Astrocyte of the hippocampus (primary cell): Measurements from ENCODE around the gene ZFAND3.
A peak's percentile ranks its signal among the peaks of the same experiment; 100 is the strongest.
"Not testable (repeated sequence)": the region's sequence is repeated elsewhere in the genome, so short reads cannot be mapped to it uniquely, and the experiment has no call there.

Source experiments
- DNase-seq: peaks from one replicate; pipeline ENCODE4 v3.0.0; 2011; ENCODE audit warnings: low read depth, low spot score

The ZFAND3 gene

DNA sequence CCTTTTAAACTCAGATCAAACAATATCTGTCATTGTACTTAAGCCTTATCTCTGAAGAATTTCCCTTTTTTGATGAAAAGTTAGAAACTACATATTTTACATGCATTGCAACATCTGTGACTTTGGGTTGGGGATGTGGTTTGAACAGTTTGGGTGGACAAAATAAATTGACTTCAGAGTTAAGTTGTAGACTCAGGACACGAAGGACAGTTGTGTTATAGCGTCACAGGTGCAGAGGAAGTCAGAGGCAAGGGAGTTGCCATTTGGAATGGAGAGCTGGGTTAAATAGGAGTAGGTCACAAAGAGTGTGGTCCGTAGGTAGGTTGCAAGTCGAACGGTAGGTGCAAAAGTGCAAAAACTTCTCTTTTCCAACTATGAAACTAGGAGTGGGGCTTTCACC lies 46.0 kb downstream of the ZFAND3 start:
- no peak for DNase-seq

- DNase-seq = peak; percentile 24
Measured at GRCh38 chr6:37866590-37867507, 47.3 kb downstream of the ZFAND3 start.

GRCh38 chr6:37867756-37868446 lies 48.4 kb downstream of the ZFAND3 start:
- DNase-seq = no peak

DNA sequence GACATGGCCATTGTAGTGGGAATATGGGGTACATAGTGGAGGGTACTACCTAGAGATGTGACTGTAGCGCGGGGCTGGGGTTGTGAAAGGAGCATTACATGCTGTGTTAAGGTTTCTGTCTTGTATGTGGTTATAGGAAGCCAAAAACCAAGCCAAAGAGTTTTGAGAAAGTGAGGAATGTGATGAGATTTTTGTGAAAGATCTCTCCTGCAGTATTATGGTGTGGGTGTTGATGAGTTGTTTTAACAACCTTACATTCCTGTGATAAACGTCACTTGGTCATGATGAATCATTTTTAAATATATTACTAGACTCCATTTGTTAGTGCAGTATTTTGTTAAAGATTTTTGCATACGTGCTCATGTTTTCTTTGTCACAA lies 48.9 kb downstream of the ZFAND3 start:
- DNase-seq = peak; percentile 75

DNA sequence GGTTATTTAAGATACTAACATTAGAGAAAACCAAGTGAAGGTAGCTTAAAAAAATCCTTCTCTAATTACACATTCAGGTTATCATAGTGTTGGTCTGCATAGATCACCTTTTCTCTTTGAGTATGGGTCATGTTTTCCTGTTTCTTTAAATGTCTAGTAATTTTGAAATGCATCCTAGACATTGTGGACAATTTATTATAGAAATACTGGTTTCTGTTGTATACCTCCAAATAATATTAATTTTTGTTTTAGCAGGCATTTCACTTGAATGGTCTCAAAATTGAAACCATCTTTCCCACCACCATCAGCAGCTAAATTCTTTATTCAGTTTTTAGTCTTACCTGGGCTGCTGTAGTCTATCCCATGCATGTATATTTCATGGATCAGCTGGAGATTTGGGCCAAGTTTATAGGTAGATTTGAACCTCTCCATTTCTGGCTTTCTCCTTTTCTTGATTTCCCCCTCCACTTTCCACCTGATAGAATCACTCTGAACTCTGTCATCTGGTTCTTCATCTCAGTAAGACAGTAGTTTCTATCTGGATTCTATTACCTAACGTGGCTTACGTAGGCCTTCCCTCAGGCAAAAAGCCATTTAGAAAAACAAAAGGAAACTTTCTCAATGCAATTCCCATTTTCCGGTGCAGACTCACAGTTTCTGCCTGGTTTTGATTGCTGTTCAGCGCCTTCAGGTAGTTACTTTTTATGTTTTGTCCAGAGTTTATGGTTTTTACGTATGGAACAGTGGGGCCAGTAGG lies 52.3 kb downstream of the ZFAND3 start:
- DNase-seq = no peak

DNA sequence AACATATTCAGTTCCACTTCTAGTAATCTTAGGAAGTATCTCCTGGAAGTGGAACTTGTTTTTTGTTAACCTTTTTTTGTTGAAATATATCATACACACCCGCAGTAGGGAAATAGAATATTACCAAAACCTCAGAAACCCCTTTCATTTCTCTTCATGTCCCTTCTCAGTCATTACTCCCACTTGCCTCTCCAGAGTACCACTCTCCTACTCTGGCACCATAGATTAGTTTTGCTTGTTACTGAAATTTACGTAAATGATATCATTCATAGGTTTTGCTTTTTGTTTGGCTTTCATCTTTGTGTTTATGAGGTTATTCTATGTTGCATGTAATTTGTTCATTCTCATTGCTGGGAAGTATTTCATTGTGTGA lies 52.8 kb downstream of the ZFAND3 start:
- DNase-seq = no peak

GRCh38 chr6:37874726-37875125 lies 55.2 kb downstream of the ZFAND3 start:
- no peak for DNase-seq

GRCh38 chr6:37875561-37876309 lies 56.2 kb downstream of the ZFAND3 start:
- DNase-seq = no peak

DNA sequence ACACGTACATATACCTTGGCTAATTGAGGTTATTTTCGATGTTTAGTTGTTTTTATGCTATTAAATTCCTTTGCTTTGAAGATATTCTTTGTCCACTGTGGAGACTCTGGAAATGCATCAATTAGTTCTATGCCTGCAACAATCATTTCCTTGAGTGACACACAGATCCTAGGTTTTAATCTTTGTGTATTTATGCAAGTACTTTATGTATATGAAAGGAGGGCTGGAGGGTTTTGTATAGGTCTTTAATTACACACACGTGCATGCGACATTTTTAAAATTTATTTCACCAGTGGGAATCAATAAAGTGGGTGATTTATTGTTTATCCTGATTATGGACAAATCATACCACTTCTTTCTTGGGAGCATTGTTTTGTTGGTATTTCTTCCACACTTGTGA lies 57.3 kb downstream of the ZFAND3 start:
- no peak for DNase-seq

- no peak for DNase-seq
Measured at GRCh38 chr6:37877373-37878149, 58.0 kb downstream of the ZFAND3 start.

- DNase-seq = no peak
Measured at GRCh38 chr6:37878150-37878710, 58.7 kb downstream of the ZFAND3 start.

DNA sequence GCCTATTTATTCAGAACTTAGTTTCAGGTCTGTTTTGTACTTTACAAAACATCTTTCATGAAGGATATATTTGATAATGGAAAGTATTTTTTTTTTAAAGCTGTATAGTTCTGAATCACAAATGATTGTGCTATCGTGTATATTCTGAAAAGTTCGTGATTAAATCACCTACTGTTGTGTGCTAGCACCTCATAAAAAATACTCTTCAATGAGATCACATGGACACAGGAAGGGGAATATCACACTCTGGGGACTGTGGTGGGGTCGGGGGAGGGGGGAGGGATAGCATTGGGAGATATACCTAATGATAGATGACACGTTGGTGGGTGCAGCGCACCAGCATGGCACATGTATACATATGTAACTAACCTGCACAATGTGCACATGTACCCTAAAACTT lies 61.1 kb downstream of the ZFAND3 start:
- DNase-seq = not testable (repeated sequence)

DNA sequence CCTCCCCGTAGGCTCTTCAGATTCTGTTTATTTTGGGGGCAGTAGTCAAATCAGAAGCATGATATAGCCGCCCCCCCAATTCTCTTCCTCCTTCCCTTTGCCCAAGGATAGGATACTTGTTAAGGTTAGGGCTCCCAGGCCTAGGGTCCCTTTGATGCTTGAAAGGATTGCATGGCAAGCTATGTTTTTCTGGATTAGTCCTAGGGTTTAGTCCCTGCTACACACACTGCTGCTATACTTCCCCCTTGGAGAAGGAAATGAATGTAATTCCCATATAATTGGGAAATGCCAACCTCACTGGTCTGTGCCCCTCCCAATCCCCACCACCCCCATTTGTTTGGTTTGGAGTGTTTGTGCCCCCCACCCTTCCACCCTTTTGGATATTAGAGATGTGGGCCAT lies 62.8 kb downstream of the ZFAND3 start:
- DNase-seq = peak; percentile 32

DNA sequence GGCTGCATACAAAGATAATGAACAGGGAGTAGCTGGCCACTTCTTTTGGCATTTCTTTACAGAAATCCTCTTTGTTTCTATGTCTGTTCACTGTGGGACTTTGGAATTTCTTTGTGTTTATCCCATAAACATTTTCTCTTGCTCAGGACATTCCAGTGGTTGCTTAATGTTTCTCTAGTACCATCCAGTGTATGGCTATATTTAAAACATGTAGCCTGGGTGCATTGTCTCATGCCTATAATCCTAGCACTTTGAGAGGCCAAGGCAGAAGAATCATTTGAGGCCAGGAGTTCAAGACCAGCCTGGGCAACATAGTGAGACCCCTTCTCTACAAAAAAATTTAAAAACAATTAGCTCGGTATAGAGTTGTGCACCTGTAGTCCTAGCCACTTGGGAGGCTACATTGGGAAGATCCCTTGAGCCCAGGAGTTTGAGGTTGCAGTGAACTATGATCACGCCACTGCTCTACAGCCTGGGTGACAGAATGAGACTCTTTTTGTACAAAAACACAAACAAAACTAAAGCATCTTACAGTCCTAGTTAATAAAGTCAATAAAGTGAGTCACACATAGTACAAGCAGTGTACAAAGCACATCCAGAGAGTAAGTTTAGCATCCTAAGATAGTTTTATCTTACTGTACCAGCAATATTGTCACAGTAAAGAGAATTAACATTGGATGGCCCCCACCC lies 63.3 kb downstream of the ZFAND3 start:
- peak; percentile 87 for DNase-seq

DNA sequence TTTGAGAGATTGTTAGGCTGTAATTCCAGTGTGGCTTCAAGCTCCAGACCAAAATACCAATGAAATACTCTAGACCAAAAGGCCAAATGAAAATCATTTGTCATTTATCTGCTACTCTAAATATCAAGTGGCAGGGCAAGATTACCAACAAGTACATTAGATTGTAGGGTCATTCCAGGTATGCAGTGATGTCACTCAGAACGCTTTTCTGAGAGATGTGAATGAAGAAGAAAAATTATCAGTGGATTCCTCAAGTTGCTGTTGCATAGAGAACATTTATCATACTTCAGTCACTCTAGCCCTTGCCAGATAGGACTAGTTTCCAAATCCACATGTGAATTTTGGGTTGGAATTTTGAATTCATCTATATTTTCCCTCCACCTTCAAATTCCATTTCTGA lies 65.0 kb downstream of the ZFAND3 start:
- no peak for DNase-seq

- DNase-seq = peak; percentile 35
Measured at GRCh38 chr6:37889051-37889450, 69.5 kb downstream of the ZFAND3 start.

GRCh38 chr6:37889486-37889885 lies 70.0 kb downstream of the ZFAND3 start:
- no peak for DNase-seq

DNA sequence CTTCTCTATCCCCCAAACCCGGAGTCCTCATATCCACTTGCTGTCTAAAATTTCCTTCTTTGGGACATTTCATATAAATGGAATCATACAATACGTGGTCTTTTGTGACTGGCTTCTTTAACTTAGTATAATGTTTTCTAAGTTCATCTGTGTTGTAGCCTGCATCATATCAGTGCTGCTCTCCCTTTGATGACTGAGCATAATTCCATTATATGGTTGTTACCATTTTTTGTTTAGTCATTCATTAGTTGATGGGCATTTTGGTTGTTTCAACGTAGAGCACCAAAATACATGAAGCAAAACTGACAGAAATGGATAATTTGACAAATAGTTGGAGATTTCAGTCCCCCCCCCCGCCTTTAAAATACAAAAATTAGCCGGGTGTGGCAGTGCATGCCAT lies 71.5 kb downstream of the ZFAND3 start:
- DNase-seq = no peak

DNA sequence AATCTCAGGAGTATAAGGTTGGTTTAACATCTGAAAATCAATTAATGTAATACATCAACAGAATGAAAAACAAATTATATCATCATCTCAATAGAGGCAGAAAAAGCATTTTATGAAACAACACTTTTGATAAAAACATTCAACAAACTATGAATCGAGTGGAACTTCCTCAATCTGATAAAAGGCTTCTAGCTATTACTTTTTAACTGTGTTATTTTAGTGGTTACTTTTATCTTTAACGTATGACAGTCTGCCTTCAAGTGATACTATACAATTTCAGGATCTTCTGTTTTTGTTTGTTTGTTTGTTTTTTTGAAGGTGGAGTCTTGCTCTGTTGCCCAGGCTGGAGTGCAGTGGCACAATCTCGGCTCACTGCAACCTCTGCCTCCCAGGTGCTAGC lies 73.7 kb downstream of the ZFAND3 start:
- no peak for DNase-seq

GRCh38 chr6:37893734-37894133 lies 74.2 kb downstream of the ZFAND3 start:
- DNase-seq = not testable (repeated sequence)
